ENCODE data around the gene FSTL4.

The FSTL4 gene

DNA sequence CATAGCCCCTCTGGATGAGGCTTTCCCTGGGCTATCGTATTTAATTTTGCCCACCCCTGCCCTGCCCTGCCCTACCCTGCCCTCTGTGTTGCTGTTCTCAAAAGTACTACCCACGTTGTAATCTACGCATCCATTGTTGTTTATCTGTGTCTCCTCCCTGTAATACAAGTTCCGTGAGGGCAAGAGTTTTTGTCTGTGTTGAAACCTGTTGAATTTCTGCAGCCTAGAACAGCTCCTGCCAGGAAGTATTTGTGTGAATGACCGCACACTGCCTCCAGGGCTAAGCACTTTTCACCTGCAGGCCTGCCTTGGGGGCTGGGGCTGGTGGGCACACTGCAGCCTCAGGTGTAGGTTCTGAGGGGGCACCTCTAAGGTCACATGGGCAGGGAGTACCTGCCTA lies 315.7 kb downstream of the FSTL4 start:
- DNase-seq (ENCODE audit: low read depth in 2 of 2): no peak

DNA sequence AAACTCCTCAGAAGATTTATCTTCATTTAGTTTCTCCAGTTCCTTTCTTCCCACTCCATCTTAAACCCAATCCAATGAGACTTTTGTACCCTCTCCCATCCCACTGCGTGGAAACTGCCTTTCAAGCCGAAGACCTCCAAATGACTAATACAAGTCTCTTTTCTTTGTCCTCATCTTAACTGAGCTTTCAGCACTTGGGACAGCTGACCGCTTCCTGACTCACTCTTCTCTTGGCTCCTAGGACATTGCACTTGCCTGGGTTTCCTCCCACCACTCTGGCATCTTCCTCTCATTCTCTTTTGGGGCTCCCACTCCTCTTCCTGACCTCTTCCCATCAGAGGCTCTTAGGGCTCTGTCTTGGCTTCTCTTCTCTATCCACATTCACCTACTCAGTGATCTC lies 316.8 kb downstream of the FSTL4 start:
- no peak for DNase-seq (ENCODE audit: low read depth in 2 of 2)

DNA sequence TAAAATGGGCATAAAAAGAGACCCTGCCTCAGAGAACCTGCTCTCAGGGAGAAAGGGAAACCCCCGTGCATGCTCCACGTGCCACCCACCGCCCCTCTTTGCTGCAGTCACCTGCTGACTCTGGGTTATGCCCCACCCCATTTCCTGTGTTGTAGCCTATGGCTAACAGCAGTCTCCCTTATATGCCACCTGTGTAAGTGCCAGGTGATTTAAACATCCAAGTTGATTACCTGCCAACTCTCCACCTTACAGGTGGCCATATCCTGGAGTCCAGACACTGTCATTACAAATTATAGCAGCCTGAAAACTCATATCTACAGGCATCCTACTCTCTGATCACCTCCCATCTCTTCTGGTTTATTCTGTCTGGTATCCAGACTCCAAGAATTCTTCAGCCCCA lies 318.0 kb downstream of the FSTL4 start:
- DNase-seq (ENCODE audit: low read depth in 2 of 2): no peak

DNA sequence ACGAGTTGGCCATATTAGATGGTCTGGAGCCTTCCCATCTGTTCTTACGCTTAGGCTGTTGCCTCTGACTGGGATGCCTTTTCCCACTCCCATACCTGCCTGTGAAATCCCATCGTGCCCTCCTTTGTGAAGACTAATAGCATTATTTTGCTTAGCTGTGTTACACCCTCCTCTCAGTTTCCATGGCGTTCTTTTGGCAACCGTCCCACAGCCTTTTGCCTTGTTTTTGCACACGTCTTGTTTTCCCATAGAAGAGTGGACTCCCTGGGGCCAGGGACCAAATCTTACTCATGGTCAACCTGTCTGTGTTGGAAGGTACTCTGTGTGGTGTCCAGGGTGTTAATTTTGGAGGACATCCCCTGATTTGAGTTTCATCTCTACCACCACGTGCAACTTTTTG lies 318.4 kb downstream of the FSTL4 start:
- DNase-seq (ENCODE audit: low read depth in 2 of 2): no peak

DNA sequence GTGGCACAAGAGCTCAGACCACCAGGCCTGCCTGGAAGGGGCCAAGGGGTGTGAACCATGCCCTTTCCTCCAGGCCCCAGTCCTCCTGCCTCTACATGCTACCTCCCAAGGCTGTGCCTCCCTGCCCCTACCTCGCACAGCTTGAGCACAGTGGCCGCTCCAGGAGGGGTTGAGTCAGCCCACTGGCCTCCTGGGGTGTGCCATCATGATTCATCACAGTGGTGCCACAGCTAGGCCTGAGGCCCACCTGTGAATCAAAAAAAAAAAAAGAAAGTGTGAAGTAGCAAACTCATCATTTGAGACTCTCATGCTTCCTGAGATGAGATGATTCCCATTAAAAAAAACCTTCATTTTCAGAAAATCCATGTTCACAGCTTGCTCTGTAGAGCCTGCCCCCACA lies 320.0 kb downstream of the FSTL4 start:
- DNase-seq (ENCODE audit: low read depth in 2 of 2): no peak

DNA sequence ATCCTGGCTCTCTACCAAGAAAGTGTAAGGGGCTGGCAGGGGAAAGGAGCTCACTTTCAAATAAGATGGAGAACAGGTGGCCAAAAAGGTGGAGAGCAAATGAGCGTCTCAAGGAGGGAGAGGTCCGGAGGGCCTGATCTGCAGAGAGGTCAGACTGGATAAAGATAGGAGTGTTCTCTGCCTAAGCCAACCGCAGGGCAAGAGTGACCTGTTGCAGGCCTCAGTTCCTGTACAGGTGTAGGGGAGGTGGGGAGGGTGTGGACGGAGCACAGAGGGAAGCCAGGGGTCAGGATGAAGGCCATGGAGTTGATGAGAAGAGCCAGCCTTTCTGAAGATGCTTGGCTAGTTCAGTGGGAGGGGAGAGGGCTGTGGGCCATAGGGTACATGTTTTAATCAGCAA lies 320.8 kb downstream of the FSTL4 start:
- DNase-seq (ENCODE audit: low read depth in 2 of 2): no peak

DNA sequence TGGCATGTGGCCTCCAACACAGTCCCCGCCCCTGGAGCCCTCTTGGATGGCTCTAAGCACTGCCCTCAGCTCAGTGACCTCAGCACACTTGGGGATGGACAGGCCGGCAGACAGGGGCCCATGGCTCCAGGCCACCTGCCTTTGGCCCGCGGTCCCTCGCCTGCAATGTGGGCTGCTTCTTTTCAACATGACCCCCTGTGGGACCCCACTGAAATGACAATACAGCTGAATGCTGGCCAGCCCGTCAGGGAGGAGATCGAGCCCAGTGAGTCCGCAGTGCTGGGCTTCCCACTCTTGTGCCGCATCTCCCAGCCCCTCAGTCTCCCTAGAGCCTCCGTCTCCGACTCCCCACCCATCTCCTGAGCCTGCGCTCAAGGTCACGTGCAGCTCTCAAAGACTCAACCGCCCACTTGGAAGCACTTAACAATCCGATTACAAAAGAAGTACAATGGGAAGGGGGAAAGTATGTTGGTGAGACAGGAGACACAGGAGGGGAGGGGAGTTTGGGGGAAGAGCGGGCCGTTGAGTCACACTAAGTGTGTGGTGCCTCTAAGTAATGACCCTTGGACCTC lies 321.6 kb downstream of the FSTL4 start:
- DNase-seq (ENCODE audit: low read depth in 2 of 2): no peak

DNA sequence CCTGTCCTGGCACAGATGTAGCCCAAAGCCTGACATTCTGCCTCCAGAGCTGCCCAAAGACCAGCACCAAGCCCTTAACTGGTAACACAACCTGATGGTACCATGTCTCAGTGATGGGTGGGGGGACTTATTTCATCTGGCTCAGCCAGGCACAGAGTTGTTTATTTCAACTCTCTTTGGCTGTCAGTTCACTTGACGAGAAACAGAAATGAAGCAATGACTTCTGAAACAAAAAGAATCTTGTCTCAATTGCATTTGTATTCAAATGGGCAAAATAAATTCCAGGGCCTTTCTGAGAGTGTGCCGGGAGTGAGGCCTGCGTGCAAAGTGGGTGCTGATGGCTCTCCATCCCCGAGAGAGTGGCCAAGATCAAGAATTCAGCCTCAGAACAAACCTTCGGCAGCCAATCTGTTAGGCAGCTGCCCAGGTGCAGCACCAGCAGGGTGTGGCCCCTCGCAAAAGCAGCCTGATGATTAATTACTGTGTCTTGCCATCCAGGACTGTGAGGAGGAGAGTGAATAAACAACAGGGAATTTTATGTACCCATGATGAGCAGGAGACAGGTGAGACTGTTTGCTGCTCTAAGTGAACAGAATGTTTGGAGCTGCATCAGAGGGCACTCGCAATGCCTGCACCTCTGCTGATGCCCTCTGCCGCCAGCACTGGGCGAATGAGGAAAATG lies 322.5 kb downstream of the FSTL4 start:
- DNase-seq (ENCODE audit: low read depth in 2 of 2): no peak

DNA sequence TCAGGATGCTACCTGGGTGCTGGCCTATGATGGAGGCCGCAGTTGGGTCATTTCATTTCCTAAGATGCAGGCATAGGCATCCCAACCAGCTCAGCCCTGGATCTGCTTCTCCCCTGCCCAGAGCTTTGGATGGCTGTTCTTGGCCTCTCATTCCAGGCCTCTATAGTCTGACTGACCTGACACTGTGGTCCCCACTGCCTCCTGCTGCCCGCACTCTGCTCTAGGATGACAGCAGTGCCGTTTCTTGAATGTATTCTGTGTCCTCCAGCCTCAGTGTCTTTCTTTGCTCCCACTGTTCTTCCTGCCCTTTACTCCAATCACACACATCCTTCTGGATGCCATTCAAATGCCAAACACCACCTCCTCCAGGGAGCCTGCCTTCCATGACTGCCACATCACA lies 324.8 kb downstream of the FSTL4 start:
- peak in 1 of 2 donors; percentile 26 for DNase-seq (ENCODE audit: low read depth in 2 of 2)

DNA sequence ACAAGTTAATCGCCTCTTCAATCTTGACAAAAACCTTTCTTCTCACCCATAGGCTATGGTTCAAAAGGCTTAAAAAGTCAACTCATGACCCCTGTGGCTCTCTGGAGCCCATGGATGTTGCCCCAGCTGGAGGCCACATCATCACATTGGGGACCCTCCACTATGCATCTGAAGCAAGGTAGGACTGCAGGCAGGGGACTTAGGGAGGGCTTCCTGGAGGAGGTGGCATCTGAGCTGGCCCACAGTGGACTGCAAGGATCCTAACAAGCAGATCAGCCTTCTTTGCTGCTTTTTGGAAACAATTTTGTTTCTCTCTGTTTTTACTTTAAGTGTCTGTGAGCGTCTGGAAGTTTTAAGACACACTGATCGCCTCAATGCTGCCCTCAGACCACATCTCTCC lies 325.9 kb downstream of the FSTL4 start:
- DNase-seq (ENCODE audit: low read depth in 2 of 2): no peak

DNA sequence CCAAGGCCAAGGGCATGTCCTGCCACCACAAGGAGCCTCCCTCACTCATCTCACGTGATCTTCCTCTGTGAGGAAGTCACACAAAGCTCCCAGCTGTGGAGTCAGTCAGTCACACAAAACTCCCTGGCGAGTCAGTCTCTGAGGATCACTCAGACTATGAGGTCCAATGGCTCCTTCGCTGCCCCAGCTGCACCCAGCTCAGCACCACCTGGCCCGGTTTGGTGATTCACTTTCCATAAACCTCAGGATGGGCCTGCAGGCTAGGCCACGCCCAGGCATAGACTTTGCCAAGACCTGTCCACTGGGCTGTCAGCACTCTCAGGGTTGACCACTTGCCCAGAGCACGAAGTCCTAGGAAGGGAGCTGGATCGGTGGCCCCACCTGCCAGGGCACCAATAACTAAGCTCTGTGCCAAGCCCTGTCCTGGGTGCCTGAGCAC lies 326.7 kb downstream of the FSTL4 start:
- DNase-seq (ENCODE audit: low read depth in 2 of 2): no peak

DNA sequence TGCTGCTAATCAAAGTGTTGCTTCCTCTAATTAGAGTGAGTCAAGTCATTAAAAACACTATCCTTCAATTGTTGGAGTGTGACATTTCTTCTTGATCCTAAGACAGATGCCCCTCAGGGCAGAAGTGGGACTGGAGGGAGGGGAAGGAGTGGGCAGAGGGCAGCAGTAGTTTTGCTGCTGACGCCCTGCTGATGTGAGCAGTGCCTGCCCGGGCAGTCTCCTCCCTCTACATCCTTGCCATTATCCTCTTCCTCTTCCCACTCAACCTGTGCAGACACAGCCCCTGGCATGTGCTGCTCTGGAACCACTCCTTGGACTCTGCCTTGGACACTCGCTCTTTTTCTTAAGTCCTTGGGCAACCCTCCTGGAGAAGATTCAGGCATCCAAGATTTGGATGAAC lies 328.0 kb downstream of the FSTL4 start:
- no peak for DNase-seq (ENCODE audit: low read depth in 2 of 2)

DNA sequence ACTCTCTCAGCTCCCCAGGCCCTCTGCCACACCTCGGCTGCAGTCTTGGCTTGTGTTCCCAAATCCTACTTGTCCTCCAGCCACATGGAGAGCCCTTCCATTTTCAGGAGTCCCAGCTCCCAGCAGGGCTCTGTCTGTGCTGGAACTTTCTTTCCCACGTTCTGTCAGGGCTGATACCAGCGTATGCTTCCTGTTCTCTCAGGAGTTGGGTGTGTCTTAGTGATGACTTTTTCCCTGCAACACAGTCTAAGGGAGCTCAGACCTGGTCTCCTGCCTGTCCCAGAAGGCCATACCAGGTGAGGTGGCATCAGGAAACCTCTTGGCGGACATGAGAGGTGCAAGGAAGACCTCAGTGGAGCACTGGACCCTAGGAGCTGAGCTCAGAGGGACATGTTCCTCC lies 334.0 kb downstream of the FSTL4 start:
- DNase-seq (ENCODE audit: low read depth in 2 of 2): no peak

DNA sequence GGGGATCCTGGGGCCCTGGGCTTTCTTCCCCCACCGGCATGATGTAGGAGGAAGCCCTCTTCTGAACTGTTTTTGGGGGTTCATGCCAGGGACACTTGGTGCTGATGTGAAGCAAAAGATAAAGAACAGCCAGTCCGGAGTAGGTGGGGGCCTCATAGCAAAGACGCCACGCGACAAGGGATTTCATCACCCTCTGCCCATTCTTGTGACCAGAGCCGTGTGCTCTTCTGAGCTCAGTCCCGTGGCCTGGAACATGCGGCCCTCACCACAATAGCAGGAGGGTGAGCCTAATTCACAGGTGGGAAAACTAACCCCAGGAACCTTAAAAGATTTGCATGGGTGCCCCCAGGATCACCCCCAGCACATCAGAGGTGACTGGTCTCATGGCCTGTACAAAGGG lies 334.6 kb downstream of the FSTL4 start:
- no peak for DNase-seq (ENCODE audit: low read depth in 2 of 2)

DNA sequence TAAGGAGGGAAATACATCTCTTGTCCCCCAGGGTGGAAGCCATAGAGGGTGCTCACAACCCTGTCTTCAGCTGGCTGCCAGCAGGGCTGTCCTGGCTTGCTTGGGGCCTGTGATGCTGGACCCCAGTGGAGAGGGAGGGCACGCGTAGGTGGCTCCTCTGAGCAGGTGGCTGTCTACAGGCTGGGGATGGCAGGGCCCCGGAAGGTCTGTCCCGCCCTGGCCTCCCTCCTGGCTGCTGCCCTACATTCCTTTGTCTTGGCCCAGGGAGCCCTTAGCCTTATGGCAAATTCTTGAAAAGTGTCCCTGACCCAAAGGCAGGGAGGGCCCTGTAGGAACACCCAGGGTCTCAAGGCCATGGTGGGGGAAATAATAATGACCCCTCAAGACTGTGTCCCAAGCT lies 336.2 kb downstream of the FSTL4 start:
- DNase-seq (ENCODE audit: low read depth in 2 of 2): no peak

DNA sequence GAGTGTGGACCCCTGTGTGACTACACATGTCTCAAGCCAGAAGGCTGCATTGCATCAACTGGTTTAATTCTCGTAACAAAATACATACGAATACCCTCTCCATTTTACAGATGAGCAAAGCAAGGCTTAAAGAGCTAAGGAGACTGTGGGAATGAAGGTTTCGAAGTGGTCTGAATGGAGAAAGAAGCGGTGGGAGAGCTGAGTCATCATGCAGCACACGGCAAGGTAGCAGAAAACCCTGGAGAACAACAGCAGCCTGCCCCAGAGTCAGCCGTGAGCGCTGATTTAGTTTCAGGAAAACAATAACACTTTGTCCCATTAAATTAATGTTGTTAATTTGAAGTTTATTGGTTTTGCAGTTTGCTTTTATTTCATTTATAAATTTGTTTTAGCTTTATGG lies 336.7 kb downstream of the FSTL4 start:
- no peak for DNase-seq (ENCODE audit: low read depth in 2 of 2)

DNA sequence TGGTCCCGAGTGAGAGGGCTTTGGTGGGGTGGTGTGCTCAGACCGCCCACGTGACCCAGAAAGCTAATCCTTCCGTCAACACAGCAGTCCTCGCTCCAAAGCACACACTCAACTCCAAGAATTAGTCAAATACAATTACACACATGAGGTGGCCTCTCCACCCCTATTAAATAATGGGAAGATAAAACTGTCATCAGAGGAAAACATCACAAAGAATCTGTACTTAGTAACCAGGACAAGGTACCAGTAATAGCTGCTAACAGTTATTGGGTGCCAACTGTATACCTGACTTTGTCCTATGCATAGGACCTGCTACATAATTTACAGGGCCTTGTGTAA lies 337.8 kb downstream of the FSTL4 start:
- no peak for DNase-seq (ENCODE audit: low read depth in 2 of 2)

DNA sequence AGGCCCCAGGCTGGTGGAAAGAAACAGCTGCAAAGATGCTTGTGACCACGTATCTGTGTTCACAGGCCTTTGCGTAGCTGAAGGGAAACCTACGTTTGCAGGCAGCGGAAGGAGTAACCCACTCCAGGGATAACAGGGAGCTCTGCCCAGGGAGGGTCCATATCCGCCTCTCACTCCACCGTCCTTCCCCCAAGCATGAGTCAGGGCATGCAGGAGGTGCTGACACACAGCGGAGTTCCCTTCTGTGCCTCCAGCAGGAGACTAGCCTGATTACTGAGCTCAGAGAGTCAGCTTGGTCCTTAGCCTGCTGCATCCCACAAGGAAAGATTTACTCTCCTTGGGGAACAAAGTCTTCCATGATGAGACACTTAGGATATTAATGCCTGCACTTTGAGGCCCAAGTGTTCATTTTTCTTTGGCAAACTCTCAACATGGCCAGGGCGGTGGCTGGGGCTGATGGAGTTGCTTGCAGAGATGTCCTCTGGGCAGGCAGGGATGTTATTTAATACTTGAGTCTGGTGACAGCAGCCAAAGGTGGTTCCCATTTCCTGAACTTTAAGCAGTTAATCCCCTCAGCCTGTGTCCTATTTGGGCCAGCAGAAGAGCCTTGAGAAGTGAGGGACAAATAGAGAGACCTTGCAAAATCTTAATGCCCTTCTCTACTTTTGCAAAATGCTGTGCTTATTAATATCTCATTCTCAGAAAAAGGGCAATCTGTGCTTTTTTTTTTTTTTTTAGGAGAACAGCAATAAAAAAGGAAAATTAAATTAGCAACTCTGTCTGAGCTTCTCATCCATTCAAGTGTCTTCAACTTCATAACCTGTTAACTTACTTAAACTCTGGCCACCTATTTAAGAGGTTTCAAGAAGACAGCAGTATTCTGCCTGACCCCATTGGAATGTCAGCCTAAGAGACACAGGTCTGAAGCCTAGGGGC lies 338.4 kb downstream of the FSTL4 start:
- DNase-seq (ENCODE audit: low read depth in 2 of 2): no peak

DNA sequence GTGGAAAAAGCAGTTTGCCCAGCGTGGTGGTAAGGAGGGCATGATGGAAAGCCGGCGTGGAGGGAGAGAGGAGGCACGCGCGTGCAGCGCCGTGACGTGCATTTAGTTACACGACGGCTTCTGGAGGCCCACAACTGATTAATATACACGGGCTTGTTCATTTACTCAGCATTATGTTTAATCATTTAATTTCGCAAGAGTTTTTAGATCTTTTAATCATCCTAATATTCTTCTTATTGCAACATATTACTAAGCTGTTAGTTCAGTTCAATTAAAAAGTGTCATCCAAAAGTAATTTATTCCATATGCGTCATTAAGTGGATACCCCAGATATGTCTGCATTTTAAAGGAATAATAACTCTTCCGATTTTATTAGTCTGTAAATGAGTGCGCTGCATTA lies 340.0 kb downstream of the FSTL4 start:
- DNase-seq (ENCODE audit: low read depth in 2 of 2): no peak

DNA sequence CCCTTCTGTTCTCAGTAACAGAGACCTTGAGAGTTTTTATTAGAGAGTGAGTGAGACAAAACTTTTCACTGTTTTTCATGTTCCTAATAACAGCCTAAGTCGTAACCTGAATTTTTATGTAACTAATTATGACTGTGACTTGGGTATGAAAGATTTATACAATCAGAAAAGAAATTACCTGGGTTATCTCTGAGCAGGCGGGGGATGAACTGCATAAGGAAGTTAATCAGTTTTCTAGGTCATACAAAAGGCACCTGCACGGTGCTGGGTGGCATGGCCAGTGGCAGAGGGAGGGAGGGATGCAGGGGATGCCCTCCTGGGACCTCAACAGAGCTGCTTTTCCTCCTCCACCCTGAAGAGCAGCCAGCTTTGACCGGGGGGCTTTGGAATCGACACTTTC lies 340.7 kb downstream of the FSTL4 start:
- no peak for DNase-seq (ENCODE audit: low read depth in 2 of 2)

DNA sequence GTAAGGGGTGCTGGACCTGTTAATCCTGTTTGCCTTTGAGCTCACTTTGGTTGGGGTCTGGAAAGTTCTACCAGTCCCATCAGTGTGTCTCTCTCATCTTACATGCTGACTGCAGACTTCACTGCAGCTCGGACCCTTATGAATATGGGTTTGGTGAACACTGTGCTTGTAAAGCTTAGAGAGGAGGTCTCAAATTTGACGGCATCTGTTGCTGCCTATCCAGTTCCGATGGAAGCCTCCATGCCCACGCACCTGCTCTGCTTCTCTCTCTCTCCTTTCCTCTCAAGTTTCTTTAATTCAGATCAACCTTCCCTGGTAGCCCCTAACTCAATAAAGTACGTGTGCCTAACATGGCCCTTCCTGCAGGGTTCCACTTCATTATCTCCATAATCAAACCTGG lies 342.6 kb downstream of the FSTL4 start:
- no peak for DNase-seq (ENCODE audit: low read depth in 2 of 2)

DNA sequence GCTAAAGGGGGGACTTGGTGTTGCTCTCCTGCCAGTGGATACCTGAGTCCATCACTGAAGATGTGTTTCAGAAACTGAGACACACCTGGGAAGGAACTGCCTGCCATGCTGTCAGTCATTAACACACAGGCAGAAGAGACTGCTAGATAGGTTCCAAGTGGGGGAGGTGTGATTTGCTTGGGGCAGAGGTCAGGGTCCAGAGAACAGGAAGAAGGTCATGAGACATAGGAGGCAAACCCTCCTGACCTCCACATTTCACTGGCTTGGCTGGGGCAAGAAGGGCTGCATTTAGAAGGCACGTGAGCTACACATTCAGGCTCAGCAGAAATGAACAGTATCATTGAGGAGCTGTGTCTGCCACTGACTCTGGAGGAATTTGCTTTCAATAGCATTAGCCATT lies 344.7 kb downstream of the FSTL4 start:
- no peak for DNase-seq (ENCODE audit: low read depth in 2 of 2)

DNA sequence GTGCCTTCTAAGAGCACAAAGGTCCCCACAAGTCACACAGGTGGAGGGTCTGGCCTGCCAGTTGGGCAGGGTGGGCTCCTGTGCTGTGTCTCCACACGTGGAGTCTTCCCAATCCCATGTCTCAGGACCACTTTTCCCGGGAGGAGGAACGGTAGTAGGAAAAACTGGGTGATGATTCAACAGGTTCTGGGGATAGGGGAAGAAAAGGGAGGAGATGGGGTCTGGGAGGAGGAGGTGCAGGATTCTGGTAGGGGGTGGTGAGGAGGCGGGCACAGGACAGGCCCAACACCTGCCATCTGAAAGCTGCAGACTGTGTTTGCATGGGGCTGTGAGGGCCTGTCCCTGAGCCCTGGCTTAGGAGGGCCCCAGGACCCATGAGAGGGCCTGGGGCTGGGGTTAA lies 345.4 kb downstream of the FSTL4 start:
- DNase-seq (ENCODE audit: low read depth in 2 of 2): no peak
